H1 (cell line): ENCODE measurements around the gene PRR22. TPM values are rescaled to one million over a fixed set of nuclear protein-coding genes. Genes with fewer than 3 reads are reported as not detected.

ENCODE experiments used
- CTCF ChIA-PET: fragments of 300-600 bp; sonication (Branson Sonifier 250); formaldehyde crosslinking; loops from one replicate; lab custom pipeline; 2021; ENCODE audit not compliant: partially characterized antibody; lab: Charles Lee
- POLR2A ChIA-PET: fragments of 300-600 bp; sonication (Branson Sonifier 250); formaldehyde crosslinking; loops from one replicate; lab custom pipeline; 2021; ENCODE audit warnings: inconsistent platforms; ENCODE audit not compliant: partially characterized antibody; lab: Charles Lee
- DNase-seq, 2 experiments: peaks; one replicate each; pipeline versions ENCODE4 v3.0.0 to v3.0.0-alpha.2; 2010 to 2022; ENCODE audit warnings: low spot score in 2 of 2, low read depth in 1 of 2, mixed read lengths in 1 of 2
- FAIRE-seq: peaks from 2 replicates; lab custom pipeline; 2011; peaks lifted over from hg19 to GRCh38; lab: Jason Lieb, UNC
- H2AFZ ChIP-seq: 2 replicates; pipeline ENCODE4 v1.8.1; 2012; ENCODE audit warnings: low read length, inconsistent platforms
- H2AK5ac ChIP-seq: 2 replicates; pipeline ENCODE4 v1.6.1; 2013; ENCODE audit warnings: low read depth, low read length
- H2BK120ac ChIP-seq: replicated peaks from 2 replicates; pipeline ENCODE3; 2013; ENCODE audit warnings: low read depth, low read length, inconsistent platforms
- H2BK12ac ChIP-seq: 2 replicates; pipeline ENCODE4 v1.6.1; 2013; ENCODE audit warnings: low read depth, low read length
- H2BK15ac ChIP-seq: 2 replicates; pipeline ENCODE4 v1.6.1; 2013; ENCODE audit warnings: low read length
- H2BK20ac ChIP-seq: 2 replicates; pipeline ENCODE4 v1.6.1; 2013; ENCODE audit warnings: low read length
- H2BK5ac ChIP-seq: 2 replicates; pipeline ENCODE4 v1.6.1; 2013; ENCODE audit warnings: low read depth, low read length
- H3K14ac ChIP-seq: 2 replicates; pipeline ENCODE4 v1.6.1; 2013; ENCODE audit warnings: inconsistent platforms; ENCODE audit not compliant: insufficient read length
- H3K18ac ChIP-seq: 2 replicates; pipeline ENCODE4 v1.6.1; 2013; ENCODE audit warnings: low read length; ENCODE audit errors: extremely low read depth
- H3K23ac ChIP-seq: 2 replicates; pipeline ENCODE4 v1.6.1; 2013; ENCODE audit warnings: inconsistent platforms; ENCODE audit not compliant: insufficient read length
- H3K23me2 ChIP-seq: 2 replicates; pipeline ENCODE4 v1.6.1; 2013; ENCODE audit warnings: low read depth, low read length
- H3K27ac ChIP-seq: 2 replicates; pipeline ENCODE4 v1.6.1; 2011; ENCODE audit warnings: low read depth, low read length, inconsistent platforms
- H3K27me3 ChIP-seq, 4 experiments: replicated peaks in 1 of 4; 1 replicate in 1 of 4; 2 replicates in 3 of 4; pipeline versions ENCODE4 v1.6.1 to v1.8.1; 2011 to 2013; ENCODE audit warnings: low read length in 3 of 4, mild to moderate bottlenecking in 3 of 4, inconsistent platforms in 2 of 4, mixed read lengths in 2 of 4, moderate library complexity in 1 of 4; ENCODE audit not compliant: control insufficient read depth in 3 of 4, insufficient read depth in 3 of 4; ENCODE audit errors: extremely low read depth in 1 of 4
- H3K36me3 ChIP-seq, 4 experiments: 2 replicates each; pipeline versions ENCODE4 v1.6.1 to v1.8.1; 2011 to 2013; ENCODE audit warnings: mild to moderate bottlenecking in 4 of 4, low read length in 3 of 4, moderate library complexity in 2 of 4, control low read depth in 1 of 4, inconsistent platforms in 1 of 4; ENCODE audit not compliant: insufficient read depth in 4 of 4, control insufficient read depth in 2 of 4
- H3K4ac ChIP-seq: replicated peaks from 2 replicates; pipeline ENCODE3; 2013; ENCODE audit warnings: low read length, low read depth, mixed read lengths, inconsistent platforms; ENCODE audit not compliant: insufficient read length
- H3K4me1 ChIP-seq, 4 experiments: replicated peaks in 1 of 4; 1 replicate in 1 of 4; 2 replicates in 3 of 4; pipeline versions ENCODE4 v1.6.1 to v1.8.1; 2011 to 2013; ENCODE audit warnings: low read length in 3 of 4, inconsistent platforms in 2 of 4, mixed read lengths in 1 of 4; ENCODE audit not compliant: insufficient read depth in 4 of 4, control insufficient read depth in 3 of 4
- H3K4me2 ChIP-seq, 2 experiments: 2 replicates each; pipeline versions ENCODE4 v1.6.1 to v1.8.1; 2011 to 2013; ENCODE audit warnings: low read depth in 2 of 2, low read length in 2 of 2, control low read depth in 1 of 2, inconsistent platforms in 1 of 2, mild to moderate bottlenecking in 1 of 2; ENCODE audit not compliant: insufficient read depth in 1 of 2
- H3K4me3 ChIP-seq, 4 experiments: fragments of 200-600, 300-600 bp in 1 of 4; sonication (generic), shearing (Covaris generic), sonication (Bioruptor Twin) in 1 of 4; 2 replicates each; pipeline versions ENCODE4 v1.5.1 to v1.8.1; 2011 to 2016; ENCODE audit warnings: low read length in 4 of 4, low read depth in 3 of 4, control low read depth in 2 of 4, inconsistent platforms in 2 of 4, mild to moderate bottlenecking in 2 of 4, mixed read lengths in 1 of 4, moderate library complexity in 1 of 4; ENCODE audit not compliant: insufficient read depth in 2 of 4; ENCODE audit errors: extremely low read depth in 1 of 4
- H3K56ac ChIP-seq: replicated peaks from 2 replicates; pipeline ENCODE3; 2013; ENCODE audit warnings: low read depth, mild to moderate bottlenecking, mixed read lengths, low read length, inconsistent platforms; ENCODE audit not compliant: insufficient read length
- H3K79me1 ChIP-seq: 2 replicates; pipeline ENCODE4 v1.6.1; 2013; ENCODE audit warnings: low read depth, low read length, control low read depth
- H3K79me2 ChIP-seq, 2 experiments: 2 replicates each; pipeline versions ENCODE4 v1.6.1 to v1.8.1; 2012 to 2013; ENCODE audit warnings: low read length in 2 of 2, mild to moderate bottlenecking in 2 of 2, inconsistent platforms in 1 of 2; ENCODE audit not compliant: insufficient read depth in 2 of 2, control insufficient read depth in 1 of 2
- H3K9ac ChIP-seq, 4 experiments: replicated peaks in 1 of 4; 1 replicate in 1 of 4; 2 replicates in 3 of 4; pipeline versions ENCODE4 v1.6.1 to v1.8.1; 2011 to 2013; ENCODE audit warnings: low read depth in 3 of 4, low read length in 3 of 4, control low read depth in 2 of 4, mild to moderate bottlenecking in 2 of 4, moderate library complexity in 2 of 4, inconsistent platforms in 1 of 4; ENCODE audit errors: extremely low read depth in 1 of 4
- H3K9me3 ChIP-seq, 2 experiments: 2 replicates each; pipeline versions ENCODE4 v1.6.1 to v1.8.1; 2012 to 2013; ENCODE audit warnings: mild to moderate bottlenecking in 2 of 2, moderate library complexity in 2 of 2, control low read depth in 1 of 2, inconsistent platforms in 1 of 2, low read depth in 1 of 2, low read length in 1 of 2, mixed read lengths in 1 of 2; ENCODE audit not compliant: insufficient read depth in 2 of 2
- H4K20me1 ChIP-seq, 2 experiments: replicated peaks in 1 of 2; 2 replicates each; pipeline versions ENCODE3 to v1.8.1; 2011 to 2013; ENCODE audit warnings: inconsistent platforms in 2 of 2, low read length in 2 of 2, mild to moderate bottlenecking in 1 of 2; ENCODE audit not compliant: insufficient read depth in 2 of 2, control insufficient read depth in 1 of 2
- H4K5ac ChIP-seq: 2 replicates; pipeline ENCODE4 v1.6.1; 2013; ENCODE audit warnings: low read length, low read depth, mixed read lengths, inconsistent platforms; ENCODE audit not compliant: insufficient read length
- H4K8ac ChIP-seq: 2 replicates; pipeline ENCODE4 v1.8.0; 2013; ENCODE audit warnings: mild to moderate bottlenecking, moderate library complexity, low read length, inconsistent platforms; ENCODE audit not compliant: insufficient read depth; ENCODE audit errors: extremely low read depth
- H4K91ac ChIP-seq: replicated peaks from 2 replicates; pipeline ENCODE3; 2013; ENCODE audit warnings: low read length, mixed read lengths, inconsistent platforms; ENCODE audit not compliant: insufficient read length
- ATF2 ChIP-seq: IDR thresholded peaks from 2 replicates; pipeline ENCODE4 v1.6.1; 2012; ENCODE audit warnings: low read length, inconsistent platforms
- TAF7 ChIP-seq: optimal IDR thresholded peaks from 2 replicates; pipeline ENCODE3; 2011; ENCODE audit warnings: low read depth, mild to moderate bottlenecking, inconsistent platforms, low read length, moderate library complexity, borderline replicate concordance
- WGBS, 2 experiments: shearing (Covaris generic) in 1 of 2; methylation state at CpG; one replicate each; pipeline versions ENCODE4 v1.1.6 to v1.1.7; 2013 to 2015; ENCODE audit warnings: low lambda C conversion rate in 2 of 2, mixed read lengths in 2 of 2, inconsistent platforms in 1 of 2, low coverage in 1 of 2, missing lambda C conversion rate in 1 of 2; ENCODE audit not compliant: insufficient replicate concordance in 2 of 2, insufficient coverage in 1 of 2, insufficient read length in 1 of 2; ENCODE audit errors: extremely low coverage in 1 of 2, missing lambda C conversion rate in 1 of 2; 5-methylcytosine and 5-hydroxymethylcytosine counted together
- polyA plus RNA-seq, 7 experiments: library from polyadenylated mRNA; depleted of rRNA in 3 of 7; stranded (reverse) in 5 of 7; unstranded in 2 of 7; fragments of >200 nt in 5 of 7; fragments of 200-250 nt in 2 of 7; gene quantifications; 1 replicate in 5 of 7; 2 replicates in 1 of 7; 4 replicates in 1 of 7; pipeline versions ENCODE4 v1.2.1 to v1.2.3, GENCODE V29; 2011 to 2013; ENCODE audit warnings: missing spikeins in 2 of 7, mixed read lengths in 2 of 7
- total RNA-seq: library from RNA; stranded (reverse); fragmentation: NEBNext Ultra II Directional; extraction: Animal tissue kit (Norgen Biotek cat#: 25700); gene quantifications from 2 replicates; pipeline ENCODE4 v1.2.1, GENCODE V29; 2021

Gene PRR22
- total and polyA plus RNA-seq, 2 of the 8 experiments (the other 6 are each of a cell fraction or from before 2014, with no cell fraction given), result 1.9 to 2.1 TPM

- Histone ChIP-seq H3K9me3 (no peaks in the 10 kb centered on the region), H4K91ac (no peak overlapping the region), H4K5ac (no peak overlapping the region), H3K4ac (no peak overlapping the region), H3K27me3 (no peaks in the 10 kb centered on the region), H2BK12ac (0 out of 2 replicates have a peak overlapping the region, but pooled peaks have one; percentile 17), H3K18ac (no peak overlapping the region), H3K14ac (no peak overlapping the region), H2BK5ac (no peak overlapping the region), H3K36me3 (no peaks in the 10 kb centered on the region), H3K23me2 (no peaks in the 10 kb centered on the region), H3K4me2 (no peak overlapping the region), H2AFZ (no peak overlapping the region), H2BK120ac (no peak overlapping the region), H3K4me3 (no peak overlapping the region), H2BK20ac (no peak overlapping the region), H2BK15ac (no peak overlapping the region), H3K9ac (no peak overlapping the region), H3K4me1 (no peaks in the 10 kb centered on the region), H3K27ac (no peak overlapping the region), H3K79me1 (no peaks in the 10 kb centered on the region), H3K23ac (no peak overlapping the region), H3K79me2 (no peaks in the 10 kb centered on the region), H4K8ac (no peak overlapping the region; the same call in 1 of the 2 replicates), H2AK5ac (peak overlapping the region; percentile 53; the same call in 1 of the 2 replicates), H4K20me1 (peaks cover 0 to 2% of the 10 kb centered on the region in 2 experiments), H3K56ac (no peak overlapping the region)
- ChIA-PET POLR2A (interaction anchor here (1.0 to 2.0 kb wide), 2 partner anchors 13 to 78 kb away, joined by 3 to 12 read pairs; no protein-coding TSS in a partner anchor), CTCF (interaction anchor here (1.4 to 1.8 kb wide), 3 partner anchors 11 to 76 kb away, joined by 4 to 8 read pairs (median 4); no protein-coding TSS in a partner anchor)
- no peak for FAIRE-seq
- WGBS, 2 experiments, result 78% methylated on average over 11 of the region's 11 CpGs; no CpG with 5 or more reads in 1 of the 2 experiments
- no peak for DNase-seq
- no peak for TF ChIP-seq ATF2
- no peak for TF ChIP-seq TAF7
These were observed 30.3 kb upstream of the PRR22 start for GRCh38 chr19:5814852-5815246.
